AG04450 (cell line): ENCODE measurements around the gene PCP4L1. TPM values are rescaled to one million over a fixed set of nuclear protein-coding genes. Genes with fewer than 3 reads are reported as not detected.

Experiments used
- CTCF ChIA-PET: fragments of 300-600, 350-600 bp; formaldehyde crosslinking; extraction: SDS; loops from one replicate; lab custom pipeline; 2022; ENCODE audit warnings: antibody characterized with exemption, inconsistent platforms; lab: Charles Lee
- POLR2A ChIA-PET: fragments of 350-600 bp; formaldehyde crosslinking; extraction: SDS; loops from one replicate; lab custom pipeline; 2021; ENCODE audit warnings: antibody characterized with exemption, inconsistent platforms; lab: Yijun Ruan, JAX
- DNase-seq: peaks from one replicate; pipeline ENCODE4 v3.0.0-alpha.2; 2011; ENCODE audit warnings: low read depth, low spot score
- H3K27ac ChIP-seq: one replicate; pipeline ENCODE4 v1.5.1; 2012; ENCODE audit warnings: low read depth, low read length, control low read depth
- H3K27me3 ChIP-seq: one replicate; pipeline ENCODE4 v1.6.0; 2012; ENCODE audit warnings: low read length; ENCODE audit not compliant: control insufficient read depth, insufficient read depth
- H3K4me3 ChIP-seq: 2 replicates; pipeline ENCODE4 v1.5.1; 2011; ENCODE audit warnings: mild to moderate bottlenecking, low read depth, low read length, control low read depth
- H3K9me3 ChIP-seq: 2 replicates; pipeline ENCODE4 v1.5.1; 2012; ENCODE audit warnings: low read length; ENCODE audit not compliant: control insufficient read depth, insufficient read depth
- CTCF ChIP-seq: IDR thresholded peaks from 2 replicates; pipeline ENCODE4 v1.5.1; 2011; ENCODE audit warnings: low read depth, low read length, control low read depth, inconsistent platforms
- polyA minus RNA-seq: library from RNA; depleted of rRNA, polyadenylated mRNA; stranded (reverse); fragments of >200 nt; gene quantifications from 2 replicates; pipeline ENCODE4 v1.2.3, GENCODE V29; 2011; rRNA and poly(A)+ RNA removed
- polyA plus RNA-seq: library from polyadenylated mRNA; depleted of rRNA; stranded (reverse); fragments of >200 nt; gene quantifications from 2 replicates; pipeline ENCODE4 v1.2.3, GENCODE V29; 2011; rRNA removed

Gene PCP4L1
- not detected in 2 replicates for polyA plus RNA-seq
- not detected in 2 replicates for polyA minus RNA-seq

- CTCF ChIA-PET, result interaction anchor here (1.3 to 1.6 kb wide), 3 partner anchors 33 to 48 kb away, joined by 3 to 6 read pairs (median 4); partner anchors contain the start of gene TOMM40L
- TF ChIP-seq CTCF, result no peak
- peaks cover 40% of the 10 kb centered on the region for H3K27me3 ChIP-seq
- H3K9me3 ChIP-seq, result peaks cover 20% of the 10 kb centered on the region
- POLR2A ChIA-PET, result interaction anchor here (1.2 kb wide), 1 partner anchor 8 kb away, joined by 3 read pairs; no protein-coding TSS in a partner anchor
- no peak for DNase-seq
- H3K27ac ChIP-seq, result no peak within 1 kb of the TSS
- H3K4me3 ChIP-seq, result peak within 1 kb of the TSS; percentile 51
Observed at GRCh38 chr1:161258439-161259344, at the start of gene PCP4L1. Gene PCP4L1, plus strand, starts transcription at chr1:161258745. Its CDS starts 230 bp downstream, at chr1:161258975.

GRCh38 chr1:161209790-161210409 lies 48.6 kb upstream of the PCP4L1 start:
- no peak overlapping the region for H3K4me3 ChIP-seq
- H3K27me3 ChIP-seq, result no peaks in the 10 kb centered on the region
- no peak overlapping the region for H3K27ac ChIP-seq
- POLR2A ChIA-PET, result no interaction called here
- DNase-seq, result no peak
- TF ChIP-seq CTCF, result peak; percentile 93
- CTCF ChIA-PET, result interaction anchor here (0.6 to 7.0 kb wide), 15 partner anchors 8 to 175 kb away, joined by 3 to 126 read pairs (median 11); partner anchors contain the start of genes APOA2, NDUFS2, PPOX and TOMM40L
- H3K9me3 ChIP-seq, result no peaks in the 10 kb centered on the region

- Histone ChIP-seq H3K4me3 (no peak overlapping the region), H3K27me3 (no peaks in the 10 kb centered on the region), H3K9me3 (no peaks in the 10 kb centered on the region), H3K27ac (no peak overlapping the region)
- CTCF ChIA-PET, result interaction anchor here (0.7 to 7.0 kb wide), 2 partner anchors 12 to 44 kb away, joined by 10 to 126 read pairs; partner anchors contain the start of genes APOA2 and TOMM40L
- TF ChIP-seq CTCF, result no peak
- no peak for DNase-seq
- POLR2A ChIA-PET, result no interaction called here
Observed at GRCh38 chr1:161214369-161214768, 44.2 kb upstream of the PCP4L1 start.

- Histone ChIP-seq H3K27ac (no peak within 1 kb of the TSS), H3K4me3 (no peak within 1 kb of the TSS), H3K9me3 (no peaks in the 10 kb centered on the region), H3K27me3 (no peaks in the 10 kb centered on the region)
- POLR2A ChIA-PET, result no interaction called here
- no peak for DNase-seq
- TF ChIP-seq CTCF, result no peak
- CTCF ChIA-PET, result interaction anchor here (3.0 to 3.5 kb wide), 3 partner anchors 11 to 167 kb away, joined by 13 to 62 read pairs (median 14); partner anchors contain the start of gene TOMM40L
Observed at GRCh38 chr1:161215076-161215475, 43.5 kb upstream of the PCP4L1 start, which contains the start of gene FCER1G. Gene FCER1G, plus strand, starts transcription at chr1:161215295. Its CDS starts 27 bp downstream, at chr1:161215322.
